Measurements from ENCODE around the gene POLN. TPM values are rescaled to one million over a fixed set of nuclear protein-coding genes. Genes with fewer than 3 reads are reported as not detected.

The POLN gene
- total RNA-seq, 2 experiments from 2014 or later: 4.0 to 4.4 TPM

DNA sequence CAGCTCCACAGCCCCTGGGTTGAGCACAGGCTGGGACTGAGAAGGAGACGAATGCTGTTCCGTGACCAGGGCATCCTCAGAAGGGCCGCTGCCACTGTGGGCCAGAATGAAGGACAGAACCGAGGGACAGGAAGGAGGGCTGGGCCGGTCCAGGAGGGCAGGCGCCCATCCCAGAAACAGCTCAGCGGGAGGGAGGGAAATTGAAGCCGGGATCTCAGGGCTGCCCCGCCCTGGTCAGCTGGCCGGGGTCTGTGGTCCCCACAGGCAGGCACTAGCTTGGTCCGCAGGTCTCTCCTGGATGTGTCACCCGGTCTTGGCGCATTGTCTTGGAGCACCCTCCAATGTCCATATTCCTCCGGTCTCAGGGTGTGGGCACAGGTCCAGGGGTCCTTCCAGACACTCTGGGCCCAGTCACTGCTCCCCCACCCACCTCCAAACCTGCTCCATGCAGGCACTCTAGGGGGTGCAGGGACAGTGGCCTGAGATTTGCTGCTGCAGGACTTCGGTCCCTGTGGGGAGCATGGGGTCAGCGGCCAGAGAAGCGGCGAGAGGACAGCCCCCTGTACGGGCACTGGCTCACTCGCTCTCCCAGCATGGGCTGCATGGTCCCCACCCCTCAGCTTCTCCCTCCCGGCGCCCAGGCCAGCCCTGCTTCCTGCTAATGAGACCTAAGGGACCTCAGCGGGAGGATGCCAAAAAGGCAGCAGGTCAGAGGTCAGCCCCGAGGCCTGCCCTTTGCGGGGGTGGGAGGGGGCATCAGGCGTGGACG, 43.9 kb upstream of the POLN start:
- intact Hi-C loops (cut with micrococcal nuclease; ENCODE audit: unreplicated experiment): no loop called here
- H3K4me2 ChIP-seq (ENCODE audit: low read length): no peak overlapping the region
- TF ChIP-seq, protein P1, sequence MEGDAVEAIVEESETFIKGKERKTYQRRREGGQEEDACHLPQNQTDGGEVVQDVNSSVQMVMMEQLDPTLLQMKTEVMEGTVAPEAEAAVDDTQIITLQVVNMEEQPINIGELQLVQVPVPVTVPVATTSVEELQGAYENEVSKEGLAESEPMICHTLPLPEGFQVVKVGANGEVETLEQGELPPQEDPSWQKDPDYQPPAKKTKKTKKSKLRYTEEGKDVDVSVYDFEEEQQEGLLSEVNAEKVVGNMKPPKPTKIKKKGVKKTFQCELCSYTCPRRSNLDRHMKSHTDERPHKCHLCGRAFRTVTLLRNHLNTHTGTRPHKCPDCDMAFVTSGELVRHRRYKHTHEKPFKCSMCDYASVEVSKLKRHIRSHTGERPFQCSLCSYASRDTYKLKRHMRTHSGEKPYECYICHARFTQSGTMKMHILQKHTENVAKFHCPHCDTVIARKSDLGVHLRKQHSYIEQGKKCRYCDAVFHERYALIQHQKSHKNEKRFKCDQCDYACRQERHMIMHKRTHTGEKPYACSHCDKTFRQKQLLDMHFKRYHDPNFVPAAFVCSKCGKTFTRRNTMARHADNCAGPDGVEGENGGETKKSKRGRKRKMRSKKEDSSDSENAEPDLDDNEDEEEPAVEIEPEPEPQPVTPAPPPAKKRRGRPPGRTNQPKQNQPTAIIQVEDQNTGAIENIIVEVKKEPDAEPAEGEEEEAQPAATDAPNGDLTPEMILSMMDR (conservative IDR thresholded peaks at IDR 0.05; ENCODE audit: low read length): no peak
- no peaks in the 10 kb centered on the region for H3K36me3 ChIP-seq (ENCODE audit: insufficient read depth, low read length)
- no peak overlapping the region for H3K4me3 ChIP-seq (ENCODE audit: low read depth, low read length, poor library complexity, severe bottlenecking)
- peaks cover 24% of the 10 kb centered on the region for H3K4me1 ChIP-seq (ENCODE audit: insufficient read depth, low read length, poor library complexity, severe bottlenecking)
- H3K9me2 ChIP-seq (ENCODE audit: insufficient read depth, low read length): no peaks in the 10 kb centered on the region
- no peak overlapping the region for H3K27ac ChIP-seq (ENCODE audit: low read depth, low read length, poor library complexity, severe bottlenecking)
- no TSS peak for BruUV-seq (replicated peaks)
- DNase-seq (ENCODE audit: low spot score): no peak
- ChIA-PET POLR2A (interaction anchor here (0.6 kb wide), 2 partner anchors 14 to 60 kb away, joined by 3 to 5 read pairs; no protein-coding TSS in a partner anchor), CTCF (ENCODE audit: unreplicated experiment) (interaction anchor here (0.6 kb wide), 1 partner anchor 199 kb away, joined by 3 read pairs; no protein-coding TSS in a partner anchor)
- no peak overlapping the region for H2AFZ ChIP-seq (ENCODE audit: low read length)
- no peaks in the 10 kb centered on the region for H3K9me3 ChIP-seq (ENCODE audit: low read length)
- no peaks in the 10 kb centered on the region for H4K20me1 ChIP-seq (ENCODE audit: insufficient read depth, low read length)
- H3K79me2 ChIP-seq (ENCODE audit: insufficient read depth, low read depth, low read length): no peaks in the 10 kb centered on the region

DNA sequence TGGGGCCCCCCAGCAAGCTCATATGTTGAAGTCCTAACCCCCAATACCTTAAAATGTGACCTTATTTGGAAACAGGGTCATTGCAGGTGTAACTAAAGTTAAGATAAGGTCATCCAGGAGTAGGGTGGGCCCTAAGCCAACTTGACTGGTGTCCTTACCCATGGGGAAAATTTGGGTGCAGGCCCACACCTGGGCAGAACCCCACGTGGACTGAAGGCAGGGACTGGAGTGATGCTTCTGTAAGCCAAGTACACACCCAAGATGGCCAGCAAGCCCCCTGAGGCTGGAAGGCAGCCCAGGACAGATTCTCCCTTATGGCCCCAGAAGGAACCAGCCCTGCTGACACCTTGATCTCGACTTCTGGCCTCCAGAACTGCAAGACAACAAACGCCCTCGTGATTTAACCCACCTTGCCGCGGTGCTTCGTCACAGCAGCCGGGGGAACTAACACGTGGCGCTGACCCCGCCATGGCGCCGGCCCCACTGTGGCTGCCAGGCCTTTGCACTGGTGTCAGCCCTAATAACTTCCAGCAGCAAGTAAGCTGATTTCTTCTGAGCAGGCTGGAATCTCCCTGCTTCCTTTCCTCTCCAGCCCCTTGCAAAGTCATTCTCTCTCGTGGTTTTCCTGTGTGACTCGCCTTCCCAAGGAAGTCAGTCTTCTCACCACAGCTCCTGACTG, 43.2 kb upstream of the POLN start:
- DNase-seq (ENCODE audit: low spot score): no peak
- no peaks in the 10 kb centered on the region for H3K79me2 ChIP-seq (ENCODE audit: insufficient read depth, low read depth, low read length)
- no peaks in the 10 kb centered on the region for H3K36me3 ChIP-seq (ENCODE audit: insufficient read depth, low read length)
- no peaks in the 10 kb centered on the region for H4K20me1 ChIP-seq (ENCODE audit: insufficient read depth, low read length)
- H3K4me1 ChIP-seq (ENCODE audit: insufficient read depth, low read length, poor library complexity, severe bottlenecking): peaks cover 17% of the 10 kb centered on the region
- H3K9me2 ChIP-seq (ENCODE audit: insufficient read depth, low read length): no peaks in the 10 kb centered on the region
- H3K9me3 ChIP-seq (ENCODE audit: low read length): no peaks in the 10 kb centered on the region
- H3K27ac ChIP-seq (ENCODE audit: low read depth, low read length, poor library complexity, severe bottlenecking): no peak overlapping the region
- no peak for TF ChIP-seq EZH2phosphoT487 (IDR thresholded peaks at IDR 0.05; ENCODE audit: borderline replicate concordance, low read depth, low read length)
- TF ChIP-seq, protein P1 (conservative IDR thresholded peaks at IDR 0.05; ENCODE audit: low read length): no peak
- ChIA-PET CTCF (ENCODE audit: unreplicated experiment) (interaction anchor here (0.5 kb wide), 1 partner anchor 152 kb away, joined by 3 read pairs; no protein-coding TSS in a partner anchor), POLR2A (no interaction called here)
- intact Hi-C loops (cut with micrococcal nuclease; ENCODE audit: unreplicated experiment): no loop called here
- H3K4me3 ChIP-seq (ENCODE audit: low read depth, low read length, poor library complexity, severe bottlenecking): no peak overlapping the region
- BruUV-seq (replicated peaks): no TSS peak
- H2AFZ ChIP-seq (ENCODE audit: low read length): no peak overlapping the region
- H3K4me2 ChIP-seq (ENCODE audit: low read length): no peak overlapping the region

Measured in OCI-LY7 (cell line).